Osteocyte (in vitro differentiated cells): Measurements from ENCODE around the gene RMDN2. TPM values are rescaled to one million over a fixed set of nuclear protein-coding genes. Genes with fewer than 3 reads are reported as not detected.

Experiments used
- DNase-seq: peaks from one replicate; pipeline ENCODE4 v3.0.0; 2021; ENCODE audit warnings: mixed read lengths; ENCODE audit not compliant: unreplicated experiment; ENCODE audit errors: extremely low spot score
- H3K27ac Mint-ChIP-seq: one replicate; pipeline ENCODE4 v1.8.0; 2021; ENCODE audit warnings: mild to moderate bottlenecking, mixed read lengths; ENCODE audit not compliant: unreplicated experiment
- H3K27me3 Mint-ChIP-seq: one replicate; pipeline ENCODE4 v1.8.0; 2021; ENCODE audit warnings: mixed read lengths; ENCODE audit not compliant: unreplicated experiment
- H3K36me3 Mint-ChIP-seq: one replicate; pipeline ENCODE4 v1.8.0; 2021; ENCODE audit warnings: mixed read lengths; ENCODE audit not compliant: unreplicated experiment
- H3K4me1 Mint-ChIP-seq: one replicate; pipeline ENCODE4 v1.8.0; 2021; ENCODE audit warnings: mixed read lengths; ENCODE audit not compliant: unreplicated experiment
- H3K4me3 Mint-ChIP-seq: one replicate; pipeline ENCODE4 v1.8.0; 2021; ENCODE audit warnings: mild to moderate bottlenecking, moderate library complexity, mixed read lengths; ENCODE audit not compliant: unreplicated experiment
- H3K9me3 Mint-ChIP-seq: one replicate; pipeline ENCODE4 v1.8.0; 2021; ENCODE audit warnings: mixed read lengths; ENCODE audit not compliant: unreplicated experiment
- CTCF ChIP-seq: fragments of 200-600 bp; sonication (generic); IDR thresholded peaks from 2 replicates; pipeline ENCODE4 v1.5.0; 2021; ENCODE audit warnings: antibody characterized with exemption, mild to moderate bottlenecking, moderate library complexity
- total RNA-seq: library from RNA; stranded (reverse); gene quantifications from 2 replicates; pipeline ENCODE4 v1.2.1, GENCODE V29; 2021

Gene RMDN2
- total RNA-seq, 1 donor from 2014 or later: 8.4 TPM

DNA sequence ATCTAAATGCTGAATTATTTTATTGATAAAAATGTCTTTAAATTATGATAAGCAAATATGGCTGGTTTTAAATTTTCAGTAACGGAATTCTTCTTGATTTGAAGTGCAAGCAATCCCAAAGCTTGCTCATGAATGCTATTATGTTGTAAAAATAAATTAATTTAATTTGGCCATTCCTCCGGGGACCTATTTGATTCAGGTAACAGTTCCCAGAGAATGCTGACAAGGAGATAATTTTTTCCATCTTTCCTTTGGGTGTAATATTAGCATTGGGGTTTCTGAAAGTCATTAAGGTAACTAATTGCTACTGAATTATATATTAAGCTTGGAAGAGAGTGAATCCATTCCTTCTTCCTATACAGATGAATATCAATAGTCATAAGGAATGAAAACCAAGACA is 12.5 kb upstream of the RMDN2 start:
- no peak overlapping the region for H3K27ac Mint-ChIP-seq
- H3K9me3 Mint-ChIP-seq: no peaks in the 10 kb centered on the region
- no peaks in the 10 kb centered on the region for H3K36me3 Mint-ChIP-seq
- peaks cover 10% of the 10 kb centered on the region for H3K4me1 Mint-ChIP-seq
- no peak for TF ChIP-seq CTCF
- no peak for DNase-seq
- H3K4me3 Mint-ChIP-seq: no peak overlapping the region
- no peaks in the 10 kb centered on the region for H3K27me3 Mint-ChIP-seq

DNA sequence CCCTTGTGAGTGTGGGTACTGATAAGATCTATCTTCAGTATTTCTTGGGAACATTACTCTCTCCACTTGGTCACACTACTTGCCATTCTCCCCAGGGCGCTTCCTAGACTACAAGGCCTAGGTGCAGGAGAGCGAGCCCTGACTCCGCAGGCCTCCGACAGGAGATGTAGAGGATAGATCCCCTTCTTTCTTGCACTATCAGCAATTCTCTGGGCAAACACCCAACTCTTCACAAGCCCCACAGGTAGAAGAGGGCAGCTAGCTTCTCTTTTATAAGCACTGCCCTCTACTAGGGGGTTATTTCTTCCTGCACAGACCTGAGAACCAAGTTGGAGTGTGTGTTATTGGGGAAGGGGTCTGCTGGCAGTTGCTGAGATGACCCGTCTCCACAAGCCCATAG is 10.7 kb upstream of the RMDN2 start:
- Mint-ChIP-seq H3K4me3 (no peak overlapping the region), H3K27ac (no peak overlapping the region), H3K9me3 (no peaks in the 10 kb centered on the region), H3K27me3 (no peaks in the 10 kb centered on the region), H3K4me1 (peaks cover 14% of the 10 kb centered on the region), H3K36me3 (no peaks in the 10 kb centered on the region)
- no peak for DNase-seq
- TF ChIP-seq CTCF: no peak

GRCh38 chr2:37915773-37916172 is 9.3 kb upstream of the RMDN2 start:
- no peaks in the 10 kb centered on the region for H3K9me3 Mint-ChIP-seq
- no peak overlapping the region for H3K27ac Mint-ChIP-seq
- TF ChIP-seq CTCF: no peak
- no peaks in the 10 kb centered on the region for H3K36me3 Mint-ChIP-seq
- DNase-seq: no peak
- H3K4me1 Mint-ChIP-seq: peaks cover 24% of the 10 kb centered on the region
- H3K4me3 Mint-ChIP-seq: no peak overlapping the region
- no peaks in the 10 kb centered on the region for H3K27me3 Mint-ChIP-seq

DNA sequence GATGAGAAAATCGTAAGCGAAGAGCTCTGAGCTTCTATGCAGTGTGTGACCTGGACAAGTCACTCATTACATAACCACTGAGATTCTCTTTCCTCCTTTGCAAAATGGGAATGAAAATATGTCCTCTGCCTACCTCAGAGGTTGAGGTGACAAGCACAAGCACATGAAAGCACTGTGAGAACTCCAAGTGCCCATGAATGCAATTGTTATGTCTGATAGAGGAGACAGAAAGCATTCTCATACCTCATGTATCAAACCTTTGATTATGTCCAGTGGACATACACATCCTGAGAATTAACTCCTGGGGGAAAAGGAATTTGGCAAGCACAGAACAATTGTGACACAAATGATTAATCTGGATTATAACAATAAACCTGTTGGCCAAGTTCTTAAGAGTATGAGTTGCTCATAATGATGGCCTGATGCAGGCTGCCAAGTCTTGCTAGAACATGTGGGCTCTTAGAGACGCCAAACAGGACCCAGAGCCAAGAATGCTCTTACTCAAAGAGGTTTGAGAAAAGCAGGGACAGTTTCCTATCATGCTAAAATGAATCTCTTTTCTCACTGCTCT is 8.5 kb upstream of the RMDN2 start:
- no peak overlapping the region for H3K27ac Mint-ChIP-seq
- H3K36me3 Mint-ChIP-seq: no peaks in the 10 kb centered on the region
- H3K4me3 Mint-ChIP-seq: no peak overlapping the region

More for the DNA sequence above, 8.5 kb upstream of the RMDN2 start:
- Mint-ChIP-seq H3K27me3 (no peaks in the 10 kb centered on the region), H3K9me3 (no peaks in the 10 kb centered on the region), H3K4me1 (peaks cover 29% of the 10 kb centered on the region)
- TF ChIP-seq CTCF: no peak
- no peak for DNase-seq
